Islet precursor cell (in vitro differentiated cells): ENCODE measurements around the gene TNIP2.
"Not testable (repeated sequence)": the region's sequence is repeated elsewhere in the genome, so short reads cannot be mapped to it uniquely, and the experiment has no call there.

ENCODE experiments used
- DNase-seq: peaks from one replicate; pipeline ENCODE4 v3.0.0-alpha.2; 2018

Gene TNIP2

DNA sequence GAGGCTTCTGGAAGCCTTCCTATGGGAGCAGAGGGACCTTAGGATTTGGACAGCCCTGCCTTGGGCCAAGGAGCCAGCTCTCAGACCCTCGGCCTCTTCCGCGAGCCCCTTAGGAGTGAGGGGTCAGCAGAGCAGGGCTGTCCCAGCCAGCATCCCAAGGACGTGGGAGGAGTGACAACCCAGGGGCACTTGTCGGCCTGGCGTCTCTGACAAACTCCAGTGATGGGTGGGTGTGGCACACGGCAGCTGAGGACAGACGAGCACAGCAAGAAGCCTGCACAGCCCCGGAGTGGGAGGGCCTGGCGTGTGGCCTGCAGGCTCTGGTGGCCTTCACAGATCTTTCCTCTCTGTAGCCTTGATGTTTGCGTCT is 11.6 kb upstream of the TNIP2 start:
- DNase-seq: peak; percentile 86

DNA sequence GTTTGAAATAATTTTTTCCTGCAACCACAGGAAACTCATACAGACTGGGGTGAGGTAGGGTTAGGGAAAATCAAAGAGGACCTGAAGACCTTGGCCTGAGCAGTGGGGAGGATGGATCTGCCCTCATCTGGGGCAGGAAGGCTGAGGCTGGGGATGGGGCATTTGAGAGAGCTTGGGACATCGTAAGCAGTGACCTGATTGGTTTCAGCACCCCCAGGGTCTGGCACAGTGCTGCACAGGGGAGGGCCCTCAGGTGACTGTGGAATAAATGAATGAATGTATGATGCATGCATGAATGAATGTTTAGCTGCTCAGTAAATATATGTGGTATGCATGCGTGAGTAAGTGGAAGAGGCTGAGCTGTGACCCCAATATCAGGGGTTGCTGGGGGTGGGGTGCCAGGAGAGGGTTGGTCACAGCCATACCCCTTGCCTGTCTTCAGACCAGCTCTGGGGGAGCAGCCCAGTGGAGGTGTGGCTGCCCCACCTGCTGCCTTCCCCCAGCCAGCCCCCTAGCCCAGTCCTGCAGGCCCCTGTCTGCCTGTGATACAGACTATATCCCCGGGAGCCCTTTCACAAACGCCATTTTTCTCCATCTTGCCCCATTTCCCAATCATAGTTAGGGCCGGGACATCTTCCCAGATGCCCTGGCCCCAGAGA is 11.0 kb upstream of the TNIP2 start:
- no peak for DNase-seq

DNA sequence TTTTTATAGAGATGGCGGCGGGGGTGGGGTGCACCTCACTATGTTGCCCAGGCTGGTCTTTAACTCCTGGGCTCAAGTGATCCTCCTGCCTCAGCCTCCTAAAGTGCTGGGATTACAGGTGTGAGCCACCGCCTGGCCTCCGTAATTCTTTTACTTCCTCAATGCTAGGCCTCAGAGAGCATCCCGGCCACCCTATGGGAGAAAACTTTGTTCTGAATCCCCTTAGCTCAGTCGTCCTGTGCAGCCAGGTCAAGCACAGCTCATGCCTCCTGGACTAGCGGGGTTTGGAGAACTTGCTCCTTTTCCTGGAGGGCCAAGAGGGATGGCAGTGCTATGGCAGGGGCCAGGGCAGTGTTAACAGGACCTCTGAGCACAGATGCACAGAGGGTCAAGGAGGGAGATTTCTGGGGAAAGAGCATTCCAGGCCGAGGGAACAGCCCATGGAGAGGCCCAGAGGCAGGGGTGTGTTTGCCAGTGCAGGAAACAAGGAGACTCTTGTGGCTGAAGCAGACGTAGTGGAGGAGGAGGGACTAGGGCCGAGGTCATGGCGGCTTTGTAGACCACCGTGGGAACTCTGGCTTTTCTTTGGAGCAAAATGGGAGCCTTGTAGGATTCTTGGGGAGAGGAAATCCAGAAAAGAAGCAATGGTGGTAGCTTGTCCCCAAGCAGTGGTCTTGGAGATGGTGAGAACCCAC is 9.8 kb upstream of the TNIP2 start:
- DNase-seq: no peak

DNA sequence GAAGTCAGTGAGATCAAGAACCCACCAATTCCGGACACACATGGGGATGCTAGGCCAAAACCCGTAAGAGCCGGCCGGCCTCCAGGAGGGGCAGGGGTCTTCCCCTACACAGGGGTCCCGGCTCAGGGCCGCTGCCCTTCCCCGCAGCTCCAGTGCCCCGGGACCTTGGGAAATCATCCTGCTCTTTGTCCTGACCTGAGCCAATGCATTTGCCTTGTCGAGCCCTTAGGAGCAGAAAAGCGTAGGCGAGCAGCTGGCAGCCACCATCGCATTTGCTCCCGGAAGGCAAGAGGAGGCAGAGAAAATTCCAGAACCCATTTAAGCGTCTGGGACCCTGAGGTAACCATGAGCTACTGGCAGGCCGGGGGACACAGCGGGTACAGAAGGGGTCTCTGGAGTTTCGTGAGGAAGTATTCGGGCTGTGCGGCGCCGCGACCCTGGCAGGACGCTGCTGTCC is 7.4 kb upstream of the TNIP2 start:
- DNase-seq: no peak

DNA sequence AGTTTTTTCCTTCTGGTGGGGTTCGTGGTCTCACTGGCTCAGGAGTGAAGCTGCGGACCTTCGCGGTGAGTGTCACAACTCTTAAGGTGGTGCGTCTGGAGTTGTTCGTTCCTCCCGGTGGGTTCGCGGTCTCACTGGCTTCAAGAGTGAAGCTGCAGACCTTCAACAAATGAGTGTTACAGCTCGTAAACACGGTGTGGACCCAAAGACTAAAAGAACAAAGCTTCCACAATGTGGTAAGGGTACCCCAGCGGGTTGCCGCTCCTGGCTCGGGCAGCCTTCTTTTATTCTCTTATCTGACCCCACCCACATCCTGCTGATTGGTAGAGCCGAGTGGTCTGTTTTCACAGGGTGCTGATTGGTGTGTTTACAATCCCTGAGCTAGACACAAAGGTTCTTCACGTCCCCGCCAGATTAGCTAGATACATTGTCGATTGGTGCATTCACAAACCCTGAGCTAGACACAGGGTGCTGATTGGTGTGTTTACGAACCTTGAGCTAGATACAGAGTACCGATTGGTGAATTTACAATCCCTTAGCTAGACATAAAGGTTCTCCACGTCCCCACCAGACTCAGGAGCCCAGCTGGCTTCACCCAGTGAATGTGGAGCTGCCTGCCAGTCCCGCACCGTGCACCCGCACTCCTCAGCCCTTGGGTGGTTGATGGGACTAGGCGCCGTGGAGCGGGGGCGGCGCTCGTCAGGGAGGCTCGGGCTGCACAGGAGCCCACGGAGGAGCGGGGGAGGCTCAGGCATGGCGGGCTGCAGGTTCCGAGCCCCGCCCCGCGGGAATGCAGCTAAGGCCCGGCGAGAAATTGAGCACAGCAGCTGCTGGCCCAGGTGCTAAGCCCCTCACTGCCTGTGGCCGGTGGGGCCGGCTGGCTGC is 6.6 kb upstream of the TNIP2 start:
- DNase-seq: not testable (repeated sequence)

DNA sequence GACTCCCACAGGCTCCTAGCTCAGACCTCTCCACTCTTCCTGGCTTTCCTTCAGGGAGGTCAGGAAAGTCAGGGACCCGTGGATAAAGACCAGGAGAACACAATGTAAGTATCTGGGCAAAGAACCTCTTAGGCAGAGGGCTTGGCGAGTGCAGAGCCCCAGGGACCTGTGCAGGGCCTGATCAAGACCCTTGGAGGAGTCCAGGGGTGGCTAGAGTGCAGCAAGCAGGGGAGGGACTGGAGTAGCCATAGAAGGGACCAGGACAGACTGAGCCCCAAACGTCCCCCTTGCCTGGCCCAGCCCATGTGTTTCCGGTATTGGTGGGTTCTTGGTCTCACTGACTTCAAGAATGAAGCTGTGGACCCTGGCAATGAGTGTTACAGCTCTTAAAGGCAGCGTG is 5.9 kb upstream of the TNIP2 start:
- no peak for DNase-seq

DNA sequence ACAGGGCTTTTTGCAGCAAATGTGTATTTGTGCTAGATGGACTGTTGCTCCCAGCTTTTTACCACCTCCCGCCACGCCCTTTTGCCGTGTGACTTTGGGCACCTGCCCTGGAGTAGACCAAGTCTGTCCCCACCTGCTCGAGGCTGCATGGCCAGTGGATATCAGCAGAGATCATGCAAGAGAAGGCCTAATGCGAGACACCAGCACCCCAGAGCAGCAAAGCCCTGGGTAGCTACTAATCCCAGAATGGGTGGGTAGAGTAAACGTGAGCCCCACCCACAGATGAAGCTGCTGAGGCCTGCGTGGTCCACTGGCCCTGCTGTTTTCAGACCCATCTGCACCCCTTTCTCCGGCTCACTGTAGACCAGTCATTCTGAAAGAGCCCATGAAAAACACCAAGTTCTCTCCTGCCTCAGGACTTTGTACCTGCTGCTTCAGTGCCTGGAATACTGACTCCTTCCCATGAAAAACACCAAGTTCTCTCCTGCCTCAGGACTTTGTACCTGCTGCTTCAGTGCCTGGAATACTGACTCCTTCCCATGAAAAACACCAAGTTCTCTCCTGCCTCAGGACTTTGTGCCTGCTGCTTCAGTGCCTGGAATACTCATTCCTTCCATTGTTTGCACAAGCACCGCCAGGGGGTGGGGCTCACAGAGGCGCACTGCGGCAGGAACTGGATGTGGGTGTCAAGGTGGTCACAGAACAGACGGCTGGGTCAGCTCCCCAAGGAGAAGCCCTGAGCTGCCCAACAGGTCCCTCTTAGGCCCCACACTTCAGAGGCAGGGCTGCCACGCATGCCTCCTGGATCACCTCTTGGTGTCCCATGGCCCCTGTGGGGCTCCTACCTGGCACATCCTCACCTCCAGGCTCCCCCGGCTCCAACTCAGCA is 5.1 kb upstream of the TNIP2 start:
- DNase-seq: no peak

DNA sequence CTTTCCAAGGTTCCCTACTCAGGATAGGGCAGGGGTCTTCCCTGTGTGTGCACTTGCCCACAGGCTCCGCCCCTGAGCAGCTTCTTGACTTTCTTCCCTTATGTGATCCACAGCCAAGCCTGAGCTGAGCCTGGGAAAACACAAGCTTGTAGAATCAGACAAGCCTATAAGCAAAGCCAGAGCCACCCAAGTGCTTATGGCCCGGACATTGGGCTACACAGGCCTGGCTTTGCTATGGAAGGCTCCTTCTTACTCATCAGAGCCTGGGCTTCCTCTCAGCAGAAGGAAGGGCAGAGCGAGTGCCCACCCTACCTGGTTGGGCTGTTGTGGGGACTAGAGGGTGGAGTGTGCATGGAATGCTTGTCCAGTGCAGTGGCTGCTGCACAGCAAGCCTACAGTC is 1.3 kb upstream of the TNIP2 start:
- no peak for DNase-seq

DNA sequence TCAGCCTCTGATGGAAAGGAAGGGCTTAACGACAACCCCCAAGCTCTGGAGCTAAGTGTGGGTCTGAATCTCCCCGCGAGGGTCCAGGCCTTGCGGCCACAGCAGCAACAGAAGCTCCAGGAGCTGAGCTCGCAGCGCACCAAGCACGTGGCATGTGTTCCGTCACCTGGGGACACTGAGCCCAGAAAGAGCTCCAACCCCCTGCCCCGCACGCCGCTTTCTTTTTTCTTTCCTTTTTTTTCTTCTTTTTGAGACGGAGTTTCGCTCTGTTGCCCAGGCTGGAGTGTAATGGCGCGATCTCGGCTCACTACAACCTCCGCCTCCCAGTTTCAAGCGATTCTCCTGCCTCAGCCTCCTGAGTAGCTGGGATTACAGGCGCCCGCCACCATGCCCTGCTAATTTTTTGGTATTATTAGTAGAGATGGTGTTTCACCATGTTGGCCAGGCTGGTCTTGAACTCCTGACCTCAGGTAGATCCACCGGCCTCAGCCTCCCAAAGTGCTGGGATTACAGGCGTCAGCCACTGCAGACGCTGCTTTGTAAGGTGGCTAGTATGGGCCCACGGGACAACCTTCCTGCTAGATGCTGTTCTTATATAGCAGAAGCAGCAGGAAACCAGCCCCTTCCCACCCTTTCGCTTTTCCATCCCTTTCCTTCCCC is 685 bp upstream of the TNIP2 start:
- no peak for DNase-seq

DNA sequence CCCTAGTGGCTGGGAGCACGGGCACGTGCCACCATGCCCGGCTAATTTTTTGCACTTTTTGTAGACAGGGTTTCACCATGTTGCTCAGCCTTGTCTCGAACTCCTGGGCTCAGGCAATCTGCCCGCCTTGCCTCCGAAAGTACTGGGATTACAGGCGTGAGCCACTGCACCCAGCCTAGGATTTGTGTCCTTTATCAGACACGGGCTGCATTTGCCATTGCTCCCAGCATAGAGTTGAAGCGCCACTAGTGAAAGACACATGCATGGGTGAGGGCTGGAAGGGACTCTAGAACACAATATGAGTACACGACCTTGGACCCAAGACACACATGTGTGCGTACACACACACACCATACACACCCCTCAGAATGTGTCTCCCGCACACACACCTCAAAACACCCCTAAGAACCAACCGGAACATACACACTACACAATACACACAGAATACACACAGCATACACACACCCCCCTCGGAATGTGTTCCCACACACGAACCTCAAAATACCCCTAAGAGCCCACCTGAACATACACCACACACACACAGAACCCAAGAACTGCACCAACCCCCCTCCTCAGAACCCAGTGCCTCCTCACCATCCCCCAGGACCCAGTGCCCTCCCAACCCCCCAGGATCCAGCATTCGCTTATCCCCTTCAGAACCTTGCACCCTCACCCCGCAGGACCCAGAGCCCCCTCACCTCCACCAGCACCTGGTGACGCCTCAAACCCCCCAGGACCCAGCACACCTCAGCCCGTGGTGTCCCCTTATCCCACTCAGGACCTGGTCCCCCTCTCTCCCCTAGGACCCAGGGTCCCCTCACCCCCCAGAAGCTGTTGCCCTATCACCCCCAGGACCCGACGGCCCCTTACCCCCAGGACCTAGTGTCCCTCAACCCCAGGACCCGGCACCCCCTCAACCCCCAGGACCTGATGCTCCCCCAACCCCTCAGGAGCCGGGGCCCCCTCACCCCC is 1.0 kb downstream of the TNIP2 start:
- DNase-seq: no peak

DNA sequence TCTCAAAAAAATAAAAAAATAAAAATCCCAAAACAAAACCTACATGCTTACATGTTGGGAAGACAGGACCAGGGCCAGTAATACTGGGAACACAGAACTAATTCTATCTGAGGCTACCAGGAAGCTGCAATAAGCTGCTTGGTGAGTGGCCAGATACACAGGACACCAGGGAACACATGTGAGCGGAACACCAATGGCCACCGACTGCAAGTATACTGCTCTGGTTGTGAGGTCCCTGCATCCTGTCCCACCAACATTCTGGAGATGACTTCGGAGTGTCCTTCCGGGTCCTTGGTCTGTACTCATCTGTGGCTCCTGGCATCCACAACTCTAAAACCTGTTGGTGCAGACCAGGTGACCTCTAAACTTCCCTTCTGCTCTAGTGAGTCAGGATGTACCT is 2.7 kb downstream of the TNIP2 start:
- DNase-seq: no peak

DNA sequence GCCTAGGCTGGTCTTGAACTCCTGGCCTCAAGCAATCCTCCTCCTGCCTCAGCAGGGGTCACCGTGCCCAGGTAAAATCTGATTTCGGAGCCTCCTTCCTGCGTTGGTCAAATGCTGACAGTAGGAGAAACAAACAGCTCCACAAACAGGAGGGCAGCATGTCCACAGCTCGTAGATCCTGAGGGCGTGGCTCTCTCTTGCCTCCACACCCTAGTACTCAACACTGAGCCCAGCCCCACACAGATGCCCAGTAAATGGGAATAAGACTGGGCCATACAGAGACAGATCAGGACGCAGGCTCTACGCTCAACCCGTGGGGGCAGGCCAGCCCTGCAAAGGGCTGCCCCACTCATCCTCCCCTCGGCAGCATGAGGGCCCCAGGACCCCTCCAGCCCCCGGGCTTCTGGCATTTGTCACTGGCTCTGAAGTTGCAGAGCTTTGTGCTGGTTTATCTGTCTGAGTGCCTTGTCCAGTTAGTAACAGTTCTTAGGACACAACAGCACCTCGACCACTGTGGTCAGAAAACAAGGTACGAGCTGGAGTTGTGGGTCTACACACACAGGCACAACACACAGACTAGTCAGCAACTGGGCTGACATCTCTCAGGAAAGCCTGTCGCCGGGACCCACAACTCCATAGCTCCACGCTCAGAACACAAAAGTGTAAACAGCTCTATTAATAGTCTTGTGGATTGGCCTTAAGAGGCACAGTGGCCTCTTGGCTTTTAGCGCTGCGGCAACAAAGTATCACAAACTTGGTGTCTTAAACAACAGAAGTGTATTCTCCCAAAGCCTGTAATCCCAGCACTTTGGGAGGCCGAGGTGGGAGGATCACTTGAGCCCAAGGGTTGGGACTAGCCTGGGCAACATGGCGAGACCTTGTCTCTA is 5.2 kb downstream of the TNIP2 start:
- DNase-seq: no peak

DNA sequence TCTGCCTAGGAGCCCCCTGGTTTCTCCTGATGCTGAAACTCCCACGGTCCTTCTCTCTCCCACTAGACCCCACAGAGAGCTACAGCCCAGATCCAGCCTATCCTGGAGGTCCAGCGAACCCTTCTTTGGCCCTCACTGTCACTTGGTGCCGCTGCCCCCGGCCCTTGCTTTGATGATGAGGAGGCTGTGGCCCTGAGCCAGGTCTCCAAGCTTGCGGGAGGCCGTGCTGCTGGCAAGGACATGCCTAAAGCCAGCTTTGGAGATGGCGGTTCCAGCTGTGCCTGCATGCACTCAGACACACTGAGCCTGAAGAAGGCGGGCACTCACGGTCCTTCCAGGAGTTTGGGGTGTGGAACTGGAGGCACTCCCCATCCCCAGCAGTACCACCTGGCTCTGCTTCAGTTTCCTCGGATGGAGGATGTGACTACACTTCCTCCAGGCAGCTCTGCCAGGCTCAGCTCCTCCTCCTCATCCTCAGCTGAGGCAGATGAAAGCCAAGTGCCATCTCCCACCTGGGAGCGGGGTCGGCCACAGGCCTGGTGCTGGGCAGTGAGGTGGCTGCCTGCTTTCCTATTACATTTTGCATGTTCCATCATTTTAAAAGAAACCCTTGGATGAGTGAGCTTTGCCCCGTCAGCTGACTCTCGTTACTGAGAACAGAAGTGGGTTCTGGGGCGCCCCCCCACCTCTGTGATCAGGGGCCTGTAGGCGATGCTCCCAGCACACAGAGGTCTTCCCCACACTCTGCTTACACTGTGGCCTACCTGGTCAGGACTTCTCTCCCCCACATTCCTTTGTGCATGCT is 9.0 kb downstream of the TNIP2 start:
- DNase-seq: no peak

DNA sequence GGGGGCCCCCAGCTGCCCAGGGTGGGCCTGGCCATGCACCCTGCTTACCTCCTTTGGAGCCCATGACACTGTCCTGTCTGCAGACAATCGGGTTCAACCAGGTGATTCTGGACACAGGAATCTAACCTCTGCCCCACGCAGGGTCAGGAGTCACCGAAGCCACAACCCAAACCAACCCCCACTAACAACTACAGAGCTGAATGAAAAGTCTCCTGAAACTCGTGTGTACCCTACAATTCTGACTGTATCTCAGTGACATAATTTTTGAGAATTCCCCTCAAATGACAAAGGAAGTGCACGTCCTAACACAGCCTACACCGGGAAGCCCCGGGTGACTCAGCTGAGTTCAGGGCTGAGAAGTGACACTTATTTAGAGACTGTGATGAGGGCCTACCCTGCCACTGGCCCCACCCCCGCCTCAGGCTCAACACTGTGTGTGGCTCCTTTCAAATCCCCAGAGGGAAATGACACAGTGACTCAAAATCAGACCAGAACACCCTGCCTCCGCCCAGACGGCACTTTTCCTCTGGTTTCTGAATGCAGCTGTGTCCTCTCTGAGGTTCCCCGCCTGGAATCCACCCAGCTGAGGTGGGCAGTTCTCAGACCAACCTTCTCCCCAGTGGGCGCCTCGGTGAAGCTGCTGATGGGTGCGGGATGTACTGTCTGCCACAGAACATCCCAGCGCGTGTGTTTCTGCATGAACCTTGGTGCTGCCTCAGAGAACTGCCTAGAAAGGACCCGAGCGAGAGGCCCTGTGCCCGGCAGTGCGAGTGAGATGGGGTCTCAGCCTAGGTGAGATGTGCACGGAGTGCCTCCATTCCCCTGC is 9.9 kb downstream of the TNIP2 start:
- peak; percentile 93 for DNase-seq

DNA sequence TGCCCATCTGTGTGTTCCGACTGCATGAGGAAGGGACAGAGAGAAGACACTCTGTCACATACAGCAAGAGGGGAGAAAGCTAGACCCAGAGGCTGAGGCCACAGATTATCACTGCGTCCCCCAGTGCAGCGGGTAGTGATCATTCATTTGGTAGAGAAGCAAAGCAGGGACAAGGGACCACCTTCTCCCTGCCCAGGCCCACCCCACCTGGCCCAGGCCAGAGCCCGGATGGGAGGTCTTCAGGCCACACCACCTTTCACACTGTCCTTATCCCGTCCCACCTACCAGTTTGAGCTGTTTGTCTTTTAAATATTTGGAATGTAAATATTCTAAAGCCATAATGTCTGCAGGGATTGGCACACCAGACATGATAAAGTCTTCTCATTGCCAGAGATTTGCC is 10.6 kb downstream of the TNIP2 start:
- no peak for DNase-seq

DNA sequence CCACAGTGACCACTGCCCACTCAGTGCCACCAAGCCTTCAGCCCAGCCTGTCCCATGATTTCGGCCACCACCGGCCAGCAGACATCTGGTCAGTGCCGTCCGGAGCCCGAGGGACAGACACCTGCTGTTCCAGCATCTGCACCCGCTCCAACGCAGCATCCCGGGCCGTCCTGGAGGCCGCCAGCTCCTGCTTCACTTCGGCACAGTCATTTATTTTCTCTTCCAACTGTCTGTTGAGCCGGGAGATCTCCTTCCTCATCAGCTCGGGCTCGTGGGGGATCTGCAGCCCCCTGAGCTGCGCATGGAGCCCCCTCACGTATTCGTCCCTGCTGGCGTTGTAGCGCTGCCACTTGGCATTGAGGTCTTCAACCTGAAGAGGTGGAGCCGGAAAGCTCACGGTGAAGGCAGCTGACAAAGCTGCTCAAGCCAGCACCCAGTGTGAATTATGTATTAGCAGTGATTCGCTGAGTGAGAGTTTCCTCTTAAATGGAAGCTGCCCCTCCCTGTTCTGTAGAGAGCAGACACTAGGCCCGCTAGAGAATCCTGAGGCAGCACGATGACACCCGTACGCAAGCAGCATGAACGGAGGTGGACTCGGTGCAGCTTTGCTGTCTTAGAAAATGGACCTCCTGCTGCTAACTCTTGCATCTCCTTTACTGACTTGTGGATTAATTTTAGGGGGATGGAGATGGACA is 11.4 kb downstream of the TNIP2 start:
- DNase-seq: no peak
